C4-2B (cell line): ENCODE results near the gene RNF7.
A peak's percentile ranks its signal among the peaks of the same experiment; 100 is the strongest.

Experiments used
- H3K27ac ChIP-seq: fragments of 450-650 bp; 2 replicates; pipeline ENCODE4 v1.5.1; 2017
- CTCF ChIP-seq: fragments of 450-650 bp; conservative IDR thresholded peaks from 2 replicates; pipeline ENCODE4 v1.5.1; 2017; ENCODE audit warnings: mild to moderate bottlenecking
- ZFX ChIP-seq: fragments of 450-650 bp; IDR thresholded peaks from 2 replicates; pipeline ENCODE4 v1.6.1; 2017

RNF7 gene

GRCh38 chr3:141793476-141794260, 55.6 kb downstream of the RNF7 start:
- TF ChIP-seq CTCF (no peak), ZFX (no peak)
- no peak overlapping the region for H3K27ac ChIP-seq

GRCh38 chr3:141795276-141795675, 57.2 kb downstream of the RNF7 start:
- no peak for TF ChIP-seq ZFX
- TF ChIP-seq CTCF = no peak
- no peak overlapping the region for H3K27ac ChIP-seq

GRCh38 chr3:141795741-141796080, 57.6 kb downstream of the RNF7 start:
- H3K27ac ChIP-seq = no peak overlapping the region; the same call in 1 of the 2 replicates

GRCh38 chr3:141796081-141796888, 58.2 kb downstream of the RNF7 start:
- H3K27ac ChIP-seq = peak overlapping the region; percentile 81
- TF ChIP-seq CTCF = no peak
- no peak for TF ChIP-seq ZFX

More at GRCh38 chr3:141795741-141796080, 57.6 kb downstream of the RNF7 start:
- TF ChIP-seq CTCF = no peak
- TF ChIP-seq ZFX = no peak
